IMR-90 (cell line): ENCODE data around the gene LGI4. TPM values are rescaled to one million over a fixed set of nuclear protein-coding genes. Genes with fewer than 3 reads are reported as not detected.

Experiments used
- ATAC-seq: fragments of 200-7000 bp; cut with Tn5 transposase; 2 replicates; pipeline ENCODE4 v1.9.1; 2020; ENCODE audit warnings: low read depth, mild to moderate bottlenecking, moderate library complexity
- BruUV-seq: library from RNA; stranded (reverse); fragments of 400-500 nt; replicated peaks from 2 replicates; lab custom pipeline; 2021; lab: Mats Ljungman, UMichigan
- CTCF ChIA-PET: fragments of 300-600 bp; formaldehyde crosslinking; extraction: SDS; loops from one replicate; lab custom pipeline; 2021; ENCODE audit warnings: antibody characterized with exemption; lab: Yijun Ruan, JAX
- POLR2A ChIA-PET: fragments of 300-600 bp; sonication (Branson Sonifier 250); formaldehyde crosslinking; loops from one replicate; lab custom pipeline; 2022; ENCODE audit warnings: antibody characterized with exemption; ENCODE audit not compliant: unreplicated experiment; lab: Charles Lee
- DNase-seq: peaks from one replicate; pipeline ENCODE4 v3.0.0; 2013
- H2AFZ ChIP-seq: replicated peaks from 2 replicates; pipeline ENCODE3; 2013; ENCODE audit warnings: low read length, mild to moderate bottlenecking; ENCODE audit not compliant: poor library complexity
- H2AK5ac ChIP-seq: 2 replicates; pipeline ENCODE4 v1.6.1; 2013; ENCODE audit warnings: low read depth, low read length, inconsistent platforms
- H2AK9ac ChIP-seq: replicated peaks from 2 replicates; pipeline ENCODE3; 2013; ENCODE audit warnings: mild to moderate bottlenecking, low read depth, low read length, moderate library complexity; ENCODE audit not compliant: poor library complexity
- H2BK120ac ChIP-seq: 2 replicates; pipeline ENCODE4 v1.6.1; 2013; ENCODE audit warnings: low read depth, low read length, inconsistent platforms
- H2BK15ac ChIP-seq: 3 replicates; pipeline ENCODE4 v1.6.1; 2013; ENCODE audit warnings: low read depth, low read length, inconsistent platforms
- H2BK20ac ChIP-seq: 2 replicates; pipeline ENCODE4 v1.6.1; 2013; ENCODE audit warnings: low read depth, mild to moderate bottlenecking, inconsistent platforms, low read length, moderate library complexity
- H2BK5ac ChIP-seq: 2 replicates; pipeline ENCODE4 v1.6.1; 2013; ENCODE audit warnings: mild to moderate bottlenecking, low read depth, low read length, inconsistent platforms; ENCODE audit not compliant: poor library complexity, severe bottlenecking
- H3K14ac ChIP-seq: replicated peaks from 2 replicates; pipeline ENCODE4 v1.6.1; 2013; ENCODE audit warnings: low read depth, low read length, inconsistent platforms
- H3K18ac ChIP-seq: 2 replicates; pipeline ENCODE4 v1.6.1; 2013; ENCODE audit warnings: low read depth, low read length, control low read depth
- H3K23ac ChIP-seq: 2 replicates; pipeline ENCODE4 v1.6.1; 2013; ENCODE audit warnings: low read depth, low read length, inconsistent platforms
- H3K27ac ChIP-seq: 2 replicates; pipeline ENCODE4 v1.5.1; 2013; ENCODE audit warnings: mild to moderate bottlenecking, control low read depth, low read length; ENCODE audit not compliant: insufficient read depth
- H3K27me3 ChIP-seq: 2 replicates; pipeline ENCODE4 v1.6.1; 2013; ENCODE audit warnings: low read length; ENCODE audit not compliant: control insufficient read depth, insufficient read depth
- H3K36me3 ChIP-seq: 2 replicates; pipeline ENCODE4 v1.6.1; 2013; ENCODE audit warnings: low read length, mixed read lengths; ENCODE audit not compliant: control insufficient read depth, insufficient read depth
- H3K4ac ChIP-seq: 2 replicates; pipeline ENCODE4 v1.6.1; 2013; ENCODE audit warnings: low read depth, low read length, inconsistent platforms
- H3K4me1 ChIP-seq: 2 replicates; pipeline ENCODE4 v1.6.1; 2013; ENCODE audit warnings: low read length, mixed read lengths; ENCODE audit not compliant: control insufficient read depth, insufficient read depth
- H3K4me2 ChIP-seq: 2 replicates; pipeline ENCODE4 v1.6.1; 2013; ENCODE audit warnings: low read depth, mild to moderate bottlenecking, control low read depth, low read length, moderate library complexity
- H3K4me3 ChIP-seq: 2 replicates; pipeline ENCODE4 v1.5.1; 2013; ENCODE audit warnings: low read depth, mild to moderate bottlenecking, control low read depth, low read length, moderate library complexity; ENCODE audit not compliant: insufficient read depth
- H3K56ac ChIP-seq: 2 replicates; pipeline ENCODE4 v1.6.1; 2013; ENCODE audit warnings: low read length, inconsistent platforms; ENCODE audit not compliant: insufficient read depth; ENCODE audit errors: extremely low read depth
- H3K79me1 ChIP-seq, 2 experiments: 2 replicates each; pipeline ENCODE4 v1.6.1; 2013; ENCODE audit warnings: low read length in 2 of 2, inconsistent platforms in 1 of 2, low read depth in 1 of 2
- H3K9ac ChIP-seq: 2 replicates; pipeline ENCODE4 v1.6.1; 2013; ENCODE audit warnings: low read depth, low read length, control low read depth
- H3K9me1 ChIP-seq: 2 replicates; pipeline ENCODE4 v1.6.1; 2013; ENCODE audit warnings: low read length, inconsistent platforms; ENCODE audit not compliant: insufficient read depth
- H3K9me3 ChIP-seq: 2 replicates; pipeline ENCODE4 v1.6.1; 2013; ENCODE audit warnings: low read length; ENCODE audit not compliant: control insufficient read depth, insufficient read depth
- H4K20me1 ChIP-seq: 2 replicates; pipeline ENCODE4 v1.6.1; 2013; ENCODE audit warnings: low read length, inconsistent platforms; ENCODE audit not compliant: insufficient read depth
- H4K5ac ChIP-seq: 2 replicates; pipeline ENCODE4 v1.6.1; 2013; ENCODE audit warnings: mild to moderate bottlenecking, low read depth, low read length, control low read depth
- H4K8ac ChIP-seq, 2 experiments: 2 replicates each; pipeline ENCODE4 v1.6.1; 2013; ENCODE audit warnings: low read depth in 2 of 2, low read length in 2 of 2, control low read depth in 1 of 2, inconsistent platforms in 1 of 2
- H4K91ac ChIP-seq: 2 replicates; pipeline ENCODE4 v1.6.1; 2013; ENCODE audit warnings: low read depth, low read length, inconsistent platforms; ENCODE audit not compliant: insufficient read depth
- BHLHE40 ChIP-seq: fragments of 150-350 bp; IDR thresholded peaks from 2 replicates; pipeline ENCODE4 v1.6.1; 2016; ENCODE audit warnings: mild to moderate bottlenecking, low read depth, low read length
- CEBPB ChIP-seq: IDR thresholded peaks from 2 replicates; pipeline ENCODE4 v1.6.1; 2012; ENCODE audit warnings: low read depth, low read length, improper control_type of control experiment
- CHD1 ChIP-seq: IDR thresholded peaks from 2 replicates; pipeline ENCODE4 v1.6.1; 2012; ENCODE audit warnings: low read depth, low read length, improper control_type of control experiment
- CTCF ChIP-seq: conservative IDR thresholded peaks from 2 replicates; pipeline ENCODE4 v1.5.1; 2012; ENCODE audit warnings: mild to moderate bottlenecking, low read depth, low read length, improper control_type of control experiment
- ELK1 ChIP-seq: fragments of 150-350 bp; IDR thresholded peaks from 2 replicates; pipeline ENCODE4 v1.6.1; 2016; ENCODE audit warnings: low read depth, mild to moderate bottlenecking, low read length, moderate library complexity, borderline replicate concordance
- MAFK ChIP-seq: IDR thresholded peaks from 2 replicates; pipeline ENCODE4 v1.6.1; 2012; ENCODE audit warnings: low read depth, low read length, improper control_type of control experiment
- MAZ ChIP-seq: IDR thresholded peaks from 2 replicates; pipeline ENCODE4 v1.6.1; 2012; ENCODE audit warnings: low read depth, mild to moderate bottlenecking, low read length, improper control_type of control experiment, moderate library complexity, borderline replicate concordance
- NFE2L2 ChIP-seq: fragments of 150-350 bp; IDR thresholded peaks from 2 replicates; pipeline ENCODE4 v1.6.1; 2016; ENCODE audit warnings: low read depth, mild to moderate bottlenecking, low read length
- POLR2A ChIP-seq: IDR thresholded peaks from 2 replicates; pipeline ENCODE4 v1.6.1; 2012; ENCODE audit warnings: mild to moderate bottlenecking, low read depth, low read length
- RAD21 ChIP-seq: IDR thresholded peaks from 2 replicates; pipeline ENCODE4 v1.6.1; 2012; ENCODE audit warnings: low read length, improper control_type of control experiment
- RCOR1 ChIP-seq: IDR thresholded peaks from 2 replicates; pipeline ENCODE4 v1.6.1; 2012; ENCODE audit warnings: mild to moderate bottlenecking, low read length, improper control_type of control experiment; ENCODE audit not compliant: insufficient replicate concordance
- SMC3 ChIP-seq: fragments of 150-350 bp; IDR thresholded peaks from 2 replicates; pipeline ENCODE4 v1.6.1; 2016; ENCODE audit warnings: low read depth, mild to moderate bottlenecking, antibody characterized with exemption, low read length, moderate library complexity
- WGBS, 2 experiments: methylation state at CpG; one replicate each; pipeline versions ENCODE4 v1.1.5 to v1.1.7; 2013; ENCODE audit warnings: missing lambda C conversion rate in 2 of 2; ENCODE audit not compliant: insufficient read length in 1 of 2; ENCODE audit errors: extremely low coverage in 2 of 2; 5-methylcytosine and 5-hydroxymethylcytosine counted together
- dilution Hi-C: fragments of 300-500 bp; cut with HindIII; formaldehyde crosslinking; loops from one replicate; pipeline ENCODE4 v1.14.3; 2018; ENCODE audit warnings: low sequenced_read_pairs; ENCODE audit not compliant: unreplicated experiment
- in situ Hi-C: fragments of 300-500 bp; cut with MboI; formaldehyde crosslinking; loops from 3 replicates; pipeline ENCODE4 v1.14.3; 2019; ENCODE audit warnings: low sequenced_read_pairs, inconsistent platforms, mixed read lengths
- intact Hi-C: fragments of 100-400 bp; cut with micrococcal nuclease; formaldehyde crosslinking; loops from 2 replicates; pipeline ENCODE4 v1.10.0; 2022
- polyA plus RNA-seq, 3 experiments: library from polyadenylated mRNA; depleted of rRNA; stranded (reverse); fragments of >200 nt; gene quantifications; 2 replicates each; pipeline ENCODE4 v1.2.3, GENCODE V29; 2012; ENCODE audit warnings: low replicate concordance in 1 of 3
- total RNA-seq: library from RNA; depleted of rRNA; stranded (reverse); fragments of >200 nt; gene quantifications from 2 replicates; pipeline ENCODE4 v1.2.3, GENCODE V29; 2012

Gene LGI4
- total and polyA plus RNA-seq, 2 of the 4 experiments (the other 2 are of a cell fraction), result 0.10 TPM; not detected in 1

DNA sequence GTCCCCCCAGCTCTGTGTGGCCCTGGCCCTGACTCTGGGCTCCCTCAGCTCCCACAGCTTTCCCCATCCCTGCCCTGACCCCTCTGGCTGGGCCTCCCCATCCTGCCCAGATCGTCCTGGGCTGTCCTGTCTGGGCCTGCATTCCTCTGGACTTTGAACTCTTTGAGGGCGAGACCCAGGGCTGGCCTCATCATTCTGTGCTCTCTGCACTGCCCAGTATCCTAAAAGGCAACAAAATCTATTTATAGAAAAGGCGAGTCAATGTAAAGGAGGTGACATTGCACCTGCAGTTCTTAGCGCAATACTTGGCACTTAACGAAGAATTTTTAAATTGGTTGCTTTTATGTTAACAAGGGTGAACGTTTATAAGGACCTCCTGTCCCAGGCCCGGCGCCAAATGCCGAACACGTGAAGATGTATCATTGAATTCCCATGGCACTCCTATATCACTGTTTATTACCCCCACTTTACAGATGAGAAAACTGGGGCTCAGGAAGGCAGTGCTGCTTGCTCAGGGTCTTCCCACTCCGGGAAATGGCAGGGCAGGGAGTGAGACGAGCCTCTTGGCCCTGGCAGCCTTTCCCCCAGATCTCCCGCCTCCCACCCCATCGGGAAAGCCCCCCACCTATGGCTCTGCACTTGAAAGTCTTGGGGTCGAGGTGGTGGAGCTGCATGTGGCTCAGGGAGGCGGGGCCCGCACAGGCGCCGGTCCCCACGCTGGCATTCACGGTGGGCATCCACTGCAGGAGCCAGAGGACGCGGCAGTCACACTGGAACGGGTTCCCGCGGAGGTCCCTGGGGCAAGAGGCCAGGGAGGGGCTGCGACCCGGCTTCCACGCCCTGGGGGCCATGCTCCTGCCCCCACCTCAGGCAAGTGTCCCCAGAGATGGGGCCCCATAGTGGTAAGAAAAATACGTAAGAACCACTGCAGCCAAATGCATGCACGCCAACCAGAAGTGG lies 3.8 kb downstream of the LGI4 start:
- no peaks in the 10 kb centered on the region for H3K79me1 ChIP-seq
- 69% methylated on average over 11 of the region's 31 CpGs; no CpG with 5 or more reads in 1 of the 2 experiments for WGBS, 2 experiments
- no peak overlapping the region for H3K4me3 ChIP-seq
- no TSS peak for BruUV-seq
- H4K20me1 ChIP-seq, result peaks cover 3% of the 10 kb centered on the region; the same call in 1 of the 2 replicates
- no peak overlapping the region for H3K23ac ChIP-seq
- H2AK5ac ChIP-seq, result no peak overlapping the region
- H3K4me1 ChIP-seq, result no peaks in the 10 kb centered on the region
- H3K9ac ChIP-seq, result no peak overlapping the region
- no peak overlapping the region for H2BK20ac ChIP-seq
- POLR2A ChIA-PET, result no interaction called here
- H3K56ac ChIP-seq, result no peak overlapping the region
- no peak overlapping the region for H3K18ac ChIP-seq
- no peak overlapping the region for H3K4me2 ChIP-seq
- no peaks in the 10 kb centered on the region for H3K9me3 ChIP-seq
- H2BK15ac ChIP-seq, result no peak overlapping the region
- no peak overlapping the region for H4K91ac ChIP-seq
- no peak overlapping the region for H4K5ac ChIP-seq
- H3K9me1 ChIP-seq, result no peaks in the 10 kb centered on the region
- DNase-seq (no peak), ATAC-seq (no peak)
- dilution Hi-C loops, result no loop called here
- no peak overlapping the region for H2AFZ ChIP-seq
- no peak overlapping the region for H3K4ac ChIP-seq
- H3K27me3 ChIP-seq, result peaks cover 18% of the 10 kb centered on the region; the same call in 1 of the 2 replicates
- TF ChIP-seq BHLHE40 (no peak), RAD21 (no peak), POLR2A (no peak), MAFK (no peak), MAZ (no peak), CTCF (no peak), ELK1 (no peak), CEBPB (no peak), RCOR1 (no peak), SMC3 (no peak), NFE2L2 (no peak), CHD1 (no peak)
- H3K27ac ChIP-seq, result no peak overlapping the region
- H3K36me3 ChIP-seq, result no peaks in the 10 kb centered on the region
- H2AK9ac ChIP-seq, result no peak overlapping the region
- in situ Hi-C loops, result no loop called here
- no peak overlapping the region for H2BK5ac ChIP-seq
- no peak overlapping the region for H2BK120ac ChIP-seq
- no peak overlapping the region for H3K14ac ChIP-seq
- H4K8ac ChIP-seq, result no peak overlapping the region
- CTCF ChIA-PET, result interaction anchor here (0.9 kb wide), 1 partner anchor 64 kb away, joined by 3 read pairs; no protein-coding TSS in a partner anchor
- intact Hi-C loops, result no loop called here
